Effector CD8-positive, alpha-beta T cell (primary cell): ENCODE data around the gene GDF2.

Experiments
- DNase-seq: peaks from one replicate; lab custom pipeline; 2025; lab: John Stamatoyannopoulos, UW

GDF2 gene

DNA sequence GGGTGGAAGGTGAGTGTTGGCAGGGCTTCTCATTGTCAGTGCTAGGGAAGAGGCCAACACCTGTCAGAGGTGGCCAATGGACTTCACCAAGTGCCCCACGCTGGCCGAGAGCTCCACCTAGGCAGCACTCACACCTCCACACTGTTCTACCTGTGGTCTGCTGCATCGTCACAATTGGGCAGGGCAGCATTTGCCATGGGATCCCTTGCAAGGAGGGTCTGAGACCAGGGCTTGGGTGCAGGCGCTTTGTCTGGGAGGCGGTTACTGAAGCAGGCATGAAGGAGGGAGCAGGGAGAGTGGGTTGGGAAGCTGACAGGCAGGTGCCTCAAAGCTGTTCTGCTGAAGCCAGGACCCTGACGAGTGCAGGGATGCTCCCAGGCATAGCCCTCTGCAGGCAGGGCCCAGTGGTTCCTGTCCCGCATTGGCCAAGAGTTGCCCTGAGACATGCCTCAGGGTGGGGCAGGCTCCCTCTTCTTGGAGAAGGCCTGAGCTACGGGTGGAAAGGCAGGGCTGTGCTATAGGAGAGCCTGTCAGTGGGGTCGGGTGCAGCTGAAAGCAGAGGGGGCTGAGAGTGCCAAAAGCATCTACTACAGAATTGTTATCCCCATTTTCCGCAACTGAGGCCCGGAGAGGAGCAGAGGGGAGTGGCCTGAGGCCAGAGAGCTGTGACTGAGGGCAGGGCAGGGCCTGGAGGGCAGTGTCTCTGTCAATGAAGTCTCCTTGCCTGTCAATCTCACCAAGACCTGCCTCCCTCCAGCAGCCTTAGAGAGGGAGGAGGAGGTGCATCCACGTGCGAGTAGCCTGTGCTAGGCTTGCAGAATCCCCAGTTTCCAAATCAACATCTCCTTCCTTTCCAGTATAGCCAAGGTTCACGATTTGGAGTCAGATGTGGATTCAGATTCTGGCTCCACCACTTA lies 29.9 kb downstream of the GDF2 start:
- DNase-seq: no peak

DNA sequence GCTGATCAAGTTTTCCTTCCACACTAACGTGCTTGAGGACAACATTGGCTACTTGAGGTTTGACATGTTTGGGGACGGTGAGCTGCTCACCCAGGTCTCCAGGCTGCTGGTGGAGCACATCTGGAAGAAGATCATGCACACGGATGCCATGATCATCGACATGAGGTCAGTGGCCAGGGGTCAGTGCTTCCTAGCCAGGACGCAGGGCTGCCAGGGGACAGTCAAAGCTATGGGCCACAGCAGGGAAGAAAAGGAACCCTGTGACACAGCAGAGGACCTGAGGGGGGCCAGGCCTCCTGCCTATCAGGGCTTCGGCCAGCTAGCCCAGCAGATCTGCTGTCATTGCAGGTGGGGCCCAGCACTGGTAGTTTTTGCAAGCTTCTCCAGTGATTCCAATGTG lies 31.1 kb downstream of the GDF2 start:
- no peak for DNase-seq

DNA sequence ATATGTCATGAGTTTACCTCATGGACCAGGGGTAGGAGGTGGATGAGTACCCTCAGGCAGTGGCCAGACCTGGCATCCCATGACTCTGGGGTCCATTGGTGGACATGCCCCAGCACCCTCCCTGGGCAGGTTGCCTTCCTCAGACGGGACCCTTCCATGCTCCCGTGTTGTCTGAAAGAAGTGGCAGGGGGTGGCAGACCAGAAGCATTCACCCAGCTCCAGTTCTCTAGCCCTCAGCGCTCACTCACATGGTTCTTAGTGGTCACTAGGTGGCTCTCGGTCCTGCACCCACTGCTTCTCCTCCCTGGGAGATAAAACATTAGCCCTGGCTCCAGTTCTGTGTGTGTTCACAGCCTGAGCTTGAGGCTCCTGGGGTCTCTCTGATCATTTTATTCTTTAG lies 31.9 kb downstream of the GDF2 start:
- no peak for DNase-seq

DNA sequence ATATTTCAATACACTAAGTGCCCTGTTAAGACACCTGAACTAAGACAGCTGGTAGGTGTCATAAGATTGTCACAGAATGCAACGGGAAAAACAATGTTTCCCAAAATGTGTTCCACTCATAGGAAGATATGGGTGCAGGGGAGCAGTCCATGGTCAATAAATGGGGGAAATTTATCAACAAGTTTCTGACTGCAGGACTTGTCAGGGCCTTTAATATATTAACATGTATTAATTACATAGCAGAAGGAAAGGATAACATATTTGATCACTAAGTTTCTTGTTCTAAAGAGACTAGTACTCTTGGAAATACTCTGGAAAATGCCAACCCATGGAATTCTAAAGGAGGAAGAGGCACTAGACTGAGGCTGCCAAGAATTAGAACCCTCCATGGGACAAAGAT lies 32.6 kb downstream of the GDF2 start:
- no peak for DNase-seq

GRCh38 chr10:47356708-47357107 lies 34.5 kb downstream of the GDF2 start:
- DNase-seq: no peak

GRCh38 chr10:47357131-47357582 lies 34.9 kb downstream of the GDF2 start:
- no peak for DNase-seq

DNA sequence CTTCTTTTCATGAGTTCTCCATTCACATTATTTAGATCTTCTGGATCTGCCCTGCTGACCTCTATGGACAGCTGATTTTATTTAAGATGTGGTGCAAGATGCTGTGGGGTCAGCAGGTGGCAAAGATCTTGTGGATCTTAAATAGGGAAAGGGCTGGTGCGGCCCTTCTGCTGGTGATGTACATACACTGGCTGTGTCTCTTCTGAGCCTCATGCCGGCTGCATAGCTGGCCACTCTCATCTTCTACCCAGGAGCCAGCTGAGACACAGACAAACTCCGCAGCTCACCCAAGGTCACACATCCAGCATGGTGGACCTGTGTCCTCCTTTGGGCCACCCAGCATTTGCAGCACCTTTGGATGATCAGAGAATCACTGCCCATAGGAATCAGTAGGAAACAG lies 35.7 kb downstream of the GDF2 start:
- DNase-seq: no peak

GRCh38 chr10:47358457-47358856 lies 36.2 kb downstream of the GDF2 start:
- no peak for DNase-seq

GRCh38 chr10:47359101-47359500 lies 36.8 kb downstream of the GDF2 start:
- no peak for DNase-seq

GRCh38 chr10:47359626-47360418 lies 37.6 kb downstream of the GDF2 start:
- no peak for DNase-seq

- no peak for DNase-seq
These were observed 38.3 kb downstream of the GDF2 start for GRCh38 chr10:47360419-47361040.

DNA sequence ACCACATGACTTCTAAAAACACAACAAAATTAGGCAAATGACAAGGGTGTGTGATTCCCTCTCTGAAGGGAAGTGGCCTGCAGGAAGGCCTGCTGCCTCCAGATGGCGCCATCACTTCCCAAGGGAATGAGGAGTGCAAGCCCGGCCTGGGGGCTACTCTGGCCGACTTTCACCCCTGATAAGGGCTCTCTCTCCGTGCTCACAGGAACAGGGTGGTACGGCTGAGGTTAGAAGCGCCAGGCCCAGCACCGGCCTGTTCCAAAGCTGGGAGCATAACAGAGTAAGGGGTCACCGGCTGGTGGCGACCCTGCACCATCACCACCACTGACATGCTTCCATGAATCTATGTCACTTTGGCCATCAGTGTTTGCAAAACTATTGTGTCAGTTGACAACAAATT lies 39.0 kb downstream of the GDF2 start:
- no peak for DNase-seq

DNA sequence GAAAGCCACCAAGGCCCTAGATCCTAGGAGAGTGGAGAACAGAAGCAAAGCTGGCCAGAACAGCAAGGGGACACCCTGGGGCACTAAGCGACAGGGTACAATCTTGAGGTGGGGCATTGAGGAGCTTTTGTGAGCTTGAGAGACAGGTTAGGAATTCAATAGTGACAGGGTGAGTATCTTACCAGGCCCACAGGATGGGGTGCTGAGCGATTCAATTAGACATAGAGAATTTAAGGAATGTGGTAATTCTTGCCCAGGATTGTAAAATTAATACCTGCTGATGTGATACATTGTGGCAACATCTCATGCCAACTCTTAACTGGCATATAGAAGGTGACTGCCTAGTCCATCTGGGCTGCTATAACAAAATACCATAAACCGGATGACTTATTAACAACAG lies 39.9 kb downstream of the GDF2 start:
- no peak for DNase-seq

GRCh38 chr10:47363781-47364180 lies 41.5 kb downstream of the GDF2 start:
- no peak for DNase-seq

DNA sequence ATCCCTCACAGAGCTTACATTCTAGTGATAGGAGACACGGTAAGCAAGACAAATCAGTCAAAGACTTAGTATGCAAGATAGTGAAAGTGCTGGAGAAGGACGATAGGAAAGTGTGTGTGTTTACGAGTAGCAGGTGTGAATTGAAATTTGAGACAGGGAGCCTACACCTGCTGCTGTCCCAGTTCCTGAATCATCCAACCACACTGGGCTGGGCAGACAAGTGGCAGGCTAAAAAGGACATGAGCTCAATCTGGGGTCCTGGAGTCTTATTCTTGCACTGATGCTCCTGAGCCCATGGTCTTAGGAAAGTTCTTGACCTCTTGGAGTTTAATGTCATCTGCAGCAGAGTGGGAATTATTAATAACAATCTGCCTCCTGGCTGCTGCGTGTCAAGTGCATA lies 42.1 kb downstream of the GDF2 start:
- no peak for DNase-seq

- DNase-seq: no peak
These were observed 42.7 kb downstream of the GDF2 start for GRCh38 chr10:47364911-47365310.

GRCh38 chr10:47365431-47366180 lies 43.4 kb downstream of the GDF2 start:
- DNase-seq: no peak

- DNase-seq: no peak
These were observed 44.0 kb downstream of the GDF2 start for GRCh38 chr10:47366181-47366631.

GRCh38 chr10:47366731-47367460 lies 44.6 kb downstream of the GDF2 start:
- DNase-seq: no peak

GRCh38 chr10:47367646-47368045 lies 45.4 kb downstream of the GDF2 start:
- DNase-seq: no peak
